ENCODE measurements around the gene ALDH1A2.
"Not testable (repeated sequence)": the region's sequence is repeated elsewhere in the genome, so short reads cannot be mapped to it uniquely, and the experiment has no call there.

The ALDH1A2 gene

GRCh38 chr15:58065445-58066041, at the start of gene ALDH1A2:
ALDH1A2 (minus strand) TSS chr15:58065711; CDS start chr15:58065650, 61 bp downstream.
- no peak for DNase-seq

GRCh38 chr15:58114812-58115211, 49.3 kb upstream of the ALDH1A2 start:
- DNase-seq, result no peak

GRCh38 chr15:58114388-58114787, 48.9 kb upstream of the ALDH1A2 start:
- no peak for DNase-seq

GRCh38 chr15:58113358-58113757, 47.8 kb upstream of the ALDH1A2 start:
- DNase-seq, result not testable (repeated sequence)

- no peak for DNase-seq
Observed at GRCh38 chr15:58111718-58112104, 46.2 kb upstream of the ALDH1A2 start.

GRCh38 chr15:58110999-58111717, 45.6 kb upstream of the ALDH1A2 start:
- no peak for DNase-seq

GRCh38 chr15:58109419-58109818, 43.9 kb upstream of the ALDH1A2 start:
- DNase-seq, result no peak

GRCh38 chr15:58108117-58108516, 42.6 kb upstream of the ALDH1A2 start:
- no peak for DNase-seq

- DNase-seq, result no peak
Observed at GRCh38 chr15:58103482-58103881, 38.0 kb upstream of the ALDH1A2 start.

GRCh38 chr15:58096529-58097084, 31.1 kb upstream of the ALDH1A2 start:
- no peak for DNase-seq

GRCh38 chr15:58095415-58095814, 29.9 kb upstream of the ALDH1A2 start:
- no peak for DNase-seq

GRCh38 chr15:58087871-58088270, 22.4 kb upstream of the ALDH1A2 start:
- DNase-seq, result no peak

GRCh38 chr15:58086491-58086890, 21.0 kb upstream of the ALDH1A2 start:
- DNase-seq, result no peak

- DNase-seq, result no peak
Observed at GRCh38 chr15:58083526-58083925, 18.0 kb upstream of the ALDH1A2 start.

GRCh38 chr15:58081891-58082290, 16.4 kb upstream of the ALDH1A2 start:
- no peak for DNase-seq

GRCh38 chr15:58081456-58081855, 15.9 kb upstream of the ALDH1A2 start:
- DNase-seq, result no peak

- DNase-seq, result not testable (repeated sequence)
Observed at GRCh38 chr15:58080959-58081358, 15.4 kb upstream of the ALDH1A2 start.

- no peak for DNase-seq
Observed at GRCh38 chr15:58080398-58080797, 14.9 kb upstream of the ALDH1A2 start.

- no peak for DNase-seq
Observed at GRCh38 chr15:58078591-58078990, 13.1 kb upstream of the ALDH1A2 start.

- no peak for DNase-seq
Observed at GRCh38 chr15:58077427-58077826, 11.9 kb upstream of the ALDH1A2 start.

GRCh38 chr15:58074452-58074851, 8.9 kb upstream of the ALDH1A2 start:
- no peak for DNase-seq

GRCh38 chr15:58070801-58071418, 5.4 kb upstream of the ALDH1A2 start:
- DNase-seq, result no peak

GRCh38 chr15:58069008-58069407, 3.5 kb upstream of the ALDH1A2 start:
- no peak for DNase-seq

Data from DMS79 (cell line).